OCI-LY3 (cell line): ENCODE results near the gene DCC.
A peak's percentile ranks its signal among the peaks of the same experiment; 100 is the strongest.

ENCODE experiments used
- H2AFZ ChIP-seq: fragments of 200-600, 300-600 bp; shearing (Covaris generic); 2 replicates; pipeline ENCODE4 v1.6.0; 2014; ENCODE audit warnings: antibody characterized with exemption, low read depth, low read length
- H3K27ac ChIP-seq: fragments of 200-600, 300-600 bp; sonication (generic); 2 replicates; pipeline ENCODE4 v1.5.1; 2014; ENCODE audit warnings: mild to moderate bottlenecking, low read length, moderate library complexity, mixed read lengths
- H3K27me3 ChIP-seq: fragments of 200-600, 300-600 bp; sonication (generic); 2 replicates; pipeline ENCODE4 v1.6.1; 2014; ENCODE audit warnings: low read depth, low read length, mixed read lengths
- H3K36me3 ChIP-seq: fragments of 200-600, 300-600 bp; sonication (generic); replicated peaks from 2 replicates; pipeline ENCODE3; 2014; ENCODE audit warnings: low read depth, low read length, mixed read lengths
- H3K4me1 ChIP-seq: fragments of 300-600, 200-600 bp; sonication (generic); 2 replicates; pipeline ENCODE4 v1.6.1; 2014; ENCODE audit warnings: low read length, mixed read lengths
- H3K4me2 ChIP-seq: fragments of 200-600, 300-600 bp; sonication (generic); 2 replicates; pipeline ENCODE4 v1.6.1; 2014; ENCODE audit warnings: low read length, mixed read lengths
- H3K4me3 ChIP-seq: fragments of 300-600, 200-600 bp; sonication (generic); 2 replicates; pipeline ENCODE4 v1.5.1; 2014; ENCODE audit warnings: antibody characterized with exemption, mild to moderate bottlenecking, low read length, moderate library complexity
- H3K79me2 ChIP-seq: fragments of 300-600, 200-600 bp; shearing (Covaris generic); 2 replicates; pipeline ENCODE4 v1.6.1; 2014; ENCODE audit warnings: mild to moderate bottlenecking, low read length, mixed read lengths
- H3K9ac ChIP-seq: fragments of 300-600, 200-600 bp; shearing (Covaris generic); 2 replicates; pipeline ENCODE4 v1.6.0; 2014; ENCODE audit warnings: mild to moderate bottlenecking, low read length, moderate library complexity
- H3K9me3 ChIP-seq: fragments of 200-600, 300-600 bp; shearing (Covaris generic); 2 replicates; pipeline ENCODE4 v1.6.1; 2014; ENCODE audit warnings: low read length, mixed read lengths; ENCODE audit not compliant: insufficient read depth
- H4K20me1 ChIP-seq: fragments of 200-600, 300-600 bp; sonication (generic); 2 replicates; pipeline ENCODE4 v1.6.1; 2016; ENCODE audit warnings: low read length, mixed read lengths; ENCODE audit not compliant: insufficient read depth
- CTCF ChIP-seq: fragments of 200-600, 300-600 bp; sonication (generic); IDR thresholded peaks from 2 replicates; pipeline ENCODE4 v1.5.1; 2014; ENCODE audit warnings: antibody characterized with exemption, low read length, low read depth
- EZH2phosphoT487 ChIP-seq: fragments of 200-600 bp; shearing (Covaris generic); IDR thresholded peaks from 2 replicates; pipeline ENCODE4 v1.6.1; 2018; ENCODE audit warnings: antibody characterized with exemption, mixed run types, low read depth

The DCC gene

GRCh38 chr18:53560546-53560945 lies 1220.5 kb downstream of the DCC start:
- Histone ChIP-seq H3K4me2 (no peak overlapping the region), H3K79me2 (no peaks in the 10 kb centered on the region), H3K27me3 (no peaks in the 10 kb centered on the region), H3K4me3 (no peak overlapping the region), H2AFZ (no peak overlapping the region), H3K36me3 (no peaks in the 10 kb centered on the region), H3K9me3 (no peaks in the 10 kb centered on the region), H3K27ac (no peak overlapping the region), H4K20me1 (no peaks in the 10 kb centered on the region), H3K9ac (no peak overlapping the region), H3K4me1 (no peaks in the 10 kb centered on the region)
- no peak for TF ChIP-seq CTCF
- TF ChIP-seq EZH2phosphoT487: no peak

- H3K36me3 ChIP-seq: no peaks in the 10 kb centered on the region
- no peak overlapping the region for H3K4me2 ChIP-seq
- H4K20me1 ChIP-seq: no peaks in the 10 kb centered on the region
- no peaks in the 10 kb centered on the region for H3K27me3 ChIP-seq
- peaks cover 11% of the 10 kb centered on the region for H3K4me1 ChIP-seq
- no peaks in the 10 kb centered on the region for H3K79me2 ChIP-seq
- TF ChIP-seq CTCF: no peak
- TF ChIP-seq EZH2phosphoT487: no peak
- H3K4me3 ChIP-seq: no peak overlapping the region
- no peak overlapping the region for H3K9ac ChIP-seq
- no peak overlapping the region for H2AFZ ChIP-seq
- H3K27ac ChIP-seq: no peak overlapping the region
- H3K9me3 ChIP-seq: no peaks in the 10 kb centered on the region
Measured at GRCh38 chr18:53566626-53567025, 1226.6 kb downstream of the DCC start.

GRCh38 chr18:53567929-53568574 lies 1228.1 kb downstream of the DCC start:
- Histone ChIP-seq H3K4me3 (no peak overlapping the region), H3K27me3 (no peaks in the 10 kb centered on the region), H3K9me3 (no peaks in the 10 kb centered on the region), H4K20me1 (no peaks in the 10 kb centered on the region), H3K9ac (no peak overlapping the region), H3K4me1 (peaks cover 11% of the 10 kb centered on the region), H3K27ac (no peak overlapping the region), H3K79me2 (no peaks in the 10 kb centered on the region), H3K36me3 (no peaks in the 10 kb centered on the region), H3K4me2 (peak overlapping the region; percentile 25), H2AFZ (0 out of 2 replicates have a peak overlapping the region, but pooled peaks have one; percentile 50)
- TF ChIP-seq CTCF: peak; percentile 91
- TF ChIP-seq EZH2phosphoT487: no peak
